Panc1 (cell line): Measurements from ENCODE around the gene PTCD2. TPM values are rescaled to one million over a fixed set of nuclear protein-coding genes. Genes with fewer than 3 reads are reported as not detected.

Experiments used
- ATAC-seq: fragments of 200-7000 bp; cut with Tn5 transposase; 2 replicates; pipeline ENCODE4 v1.9.1; 2020; ENCODE audit warnings: mild to moderate bottlenecking, moderate library complexity
- BruUV-seq: library from RNA; stranded (reverse); fragments of 400-500 nt; replicated peaks from 2 replicates; lab custom pipeline; 2021; lab: Mats Ljungman, UMichigan
- CTCF ChIA-PET: fragments of 300-600 bp; sonication (Branson Sonifier 250); formaldehyde crosslinking; loops from one replicate; lab custom pipeline; 2022; ENCODE audit warnings: antibody characterized with exemption; lab: Charles Lee
- POLR2A ChIA-PET: fragments of 300-600 bp; sonication (Branson Sonifier 250); formaldehyde crosslinking; loops from one replicate; lab custom pipeline; 2022; ENCODE audit warnings: antibody characterized with exemption; lab: Charles Lee
- DNase-seq: peaks from one replicate; pipeline ENCODE4 v3.0.0-alpha.2; 2010; ENCODE audit warnings: low read depth, low spot score
- H3K27ac ChIP-seq: 2 replicates; pipeline ENCODE4 v1.5.1; 2011; ENCODE audit warnings: mild to moderate bottlenecking, low read length, inconsistent platforms
- H3K27me3 ChIP-seq: fragments of 200-500 bp; sonication (Bioruptor generic); 2 replicates; pipeline ENCODE4 v1.6.0; 2014; ENCODE audit warnings: low read length, inconsistent platforms; ENCODE audit not compliant: control insufficient read depth, insufficient read depth
- H3K36me3 ChIP-seq: fragments of 200-500 bp; sonication (Bioruptor generic); 2 replicates; pipeline ENCODE4 v1.5.1; 2014; ENCODE audit warnings: inconsistent platforms, mild to moderate bottlenecking, low read length, moderate library complexity; ENCODE audit not compliant: control insufficient read depth, insufficient read depth
- H3K4me1 ChIP-seq: 2 replicates; pipeline ENCODE4 v1.5.1; 2011; ENCODE audit warnings: inconsistent platforms, mild to moderate bottlenecking, low read length, moderate library complexity; ENCODE audit not compliant: control insufficient read depth, insufficient read depth
- H3K4me3 ChIP-seq, 2 experiments: 2 replicates each; pipeline ENCODE4 v1.5.1; 2011 to 2012; ENCODE audit warnings: low read depth in 2 of 2, low read length in 2 of 2, mild to moderate bottlenecking in 2 of 2, inconsistent platforms in 1 of 2, moderate library complexity in 1 of 2
- H3K9me3 ChIP-seq: fragments of 200-500 bp; sonication (Bioruptor generic); 2 replicates; pipeline ENCODE4 v1.5.1; 2014; ENCODE audit warnings: low read depth, mild to moderate bottlenecking, inconsistent platforms, low read length, moderate library complexity; ENCODE audit not compliant: control insufficient read depth, insufficient read depth
- POLR2AphosphoS5 ChIP-seq: IDR thresholded peaks from 2 replicates; pipeline ENCODE4 v1.6.1; 2012; ENCODE audit warnings: mild to moderate bottlenecking, low read depth, low read length, moderate library complexity
- TCF7L2 ChIP-seq: IDR thresholded peaks from 2 replicates; pipeline ENCODE4 v1.6.1; 2011; ENCODE audit warnings: mild to moderate bottlenecking, low read depth, low read length, inconsistent platforms
- in situ Hi-C: cut with HindIII; loops from 2 replicates; pipeline ENCODE4 v1.10.0; 2016; ENCODE audit warnings: low sequenced_read_pairs, low pct_unique_long_range_greater_than_20kb
- intact Hi-C: fragments of 100-400 bp; cut with micrococcal nuclease; formaldehyde crosslinking; loops from one replicate; pipeline ENCODE4 v1.10.0; 2022; ENCODE audit not compliant: unreplicated experiment
- total RNA-seq: library from RNA; stranded (reverse); gene quantifications from one replicate; pipeline ENCODE4 v1.2.1, GENCODE V29; 2021; ENCODE audit not compliant: unreplicated experiment
- TF ChIP-seq, protein P1 (sequence below): fragments of 450-650 bp; IDR thresholded peaks from 2 replicates; pipeline ENCODE4 v1.5.1; 2017; ENCODE audit warnings: mild to moderate bottlenecking
- TF ChIP-seq, protein P2 (sequence below), 2 experiments: IDR thresholded peaks; 2 replicates each; pipeline ENCODE4 v1.6.1; 2011 to 2012; ENCODE audit warnings: low read depth in 2 of 2, control low read depth in 1 of 2, low read length in 1 of 2, mild to moderate bottlenecking in 1 of 2, moderate library complexity in 1 of 2; ENCODE audit not compliant: insufficient read depth in 1 of 2

The PTCD2 gene
- total RNA-seq, 1 experiment from 2014 or later = 13.0 TPM

DNA sequence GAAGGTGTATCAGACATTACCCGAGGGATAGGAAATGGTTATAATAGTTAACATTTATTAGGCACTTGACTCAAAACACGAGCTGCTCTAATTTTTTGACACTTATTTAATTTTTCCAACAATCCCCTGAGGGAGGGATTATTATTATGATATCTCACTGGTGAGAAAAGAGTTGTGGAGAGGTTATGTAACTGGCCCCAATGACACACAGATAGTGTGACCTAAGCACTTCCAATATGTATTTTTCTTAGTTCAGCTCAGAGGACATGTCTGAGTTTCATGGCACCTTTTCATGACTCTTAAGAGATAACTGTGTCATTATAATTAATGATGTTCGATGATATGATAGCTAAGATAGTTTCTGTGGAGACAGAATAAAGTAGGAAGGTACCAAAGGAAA is 86.9 kb downstream of the PTCD2 start:
- ChIA-PET POLR2A (no interaction called here), CTCF (no interaction called here)
- no peaks in the 10 kb centered on the region for H3K27me3 ChIP-seq
- TF ChIP-seq, protein P1, sequence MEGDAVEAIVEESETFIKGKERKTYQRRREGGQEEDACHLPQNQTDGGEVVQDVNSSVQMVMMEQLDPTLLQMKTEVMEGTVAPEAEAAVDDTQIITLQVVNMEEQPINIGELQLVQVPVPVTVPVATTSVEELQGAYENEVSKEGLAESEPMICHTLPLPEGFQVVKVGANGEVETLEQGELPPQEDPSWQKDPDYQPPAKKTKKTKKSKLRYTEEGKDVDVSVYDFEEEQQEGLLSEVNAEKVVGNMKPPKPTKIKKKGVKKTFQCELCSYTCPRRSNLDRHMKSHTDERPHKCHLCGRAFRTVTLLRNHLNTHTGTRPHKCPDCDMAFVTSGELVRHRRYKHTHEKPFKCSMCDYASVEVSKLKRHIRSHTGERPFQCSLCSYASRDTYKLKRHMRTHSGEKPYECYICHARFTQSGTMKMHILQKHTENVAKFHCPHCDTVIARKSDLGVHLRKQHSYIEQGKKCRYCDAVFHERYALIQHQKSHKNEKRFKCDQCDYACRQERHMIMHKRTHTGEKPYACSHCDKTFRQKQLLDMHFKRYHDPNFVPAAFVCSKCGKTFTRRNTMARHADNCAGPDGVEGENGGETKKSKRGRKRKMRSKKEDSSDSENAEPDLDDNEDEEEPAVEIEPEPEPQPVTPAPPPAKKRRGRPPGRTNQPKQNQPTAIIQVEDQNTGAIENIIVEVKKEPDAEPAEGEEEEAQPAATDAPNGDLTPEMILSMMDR = no peak
- TF ChIP-seq, protein P2, sequence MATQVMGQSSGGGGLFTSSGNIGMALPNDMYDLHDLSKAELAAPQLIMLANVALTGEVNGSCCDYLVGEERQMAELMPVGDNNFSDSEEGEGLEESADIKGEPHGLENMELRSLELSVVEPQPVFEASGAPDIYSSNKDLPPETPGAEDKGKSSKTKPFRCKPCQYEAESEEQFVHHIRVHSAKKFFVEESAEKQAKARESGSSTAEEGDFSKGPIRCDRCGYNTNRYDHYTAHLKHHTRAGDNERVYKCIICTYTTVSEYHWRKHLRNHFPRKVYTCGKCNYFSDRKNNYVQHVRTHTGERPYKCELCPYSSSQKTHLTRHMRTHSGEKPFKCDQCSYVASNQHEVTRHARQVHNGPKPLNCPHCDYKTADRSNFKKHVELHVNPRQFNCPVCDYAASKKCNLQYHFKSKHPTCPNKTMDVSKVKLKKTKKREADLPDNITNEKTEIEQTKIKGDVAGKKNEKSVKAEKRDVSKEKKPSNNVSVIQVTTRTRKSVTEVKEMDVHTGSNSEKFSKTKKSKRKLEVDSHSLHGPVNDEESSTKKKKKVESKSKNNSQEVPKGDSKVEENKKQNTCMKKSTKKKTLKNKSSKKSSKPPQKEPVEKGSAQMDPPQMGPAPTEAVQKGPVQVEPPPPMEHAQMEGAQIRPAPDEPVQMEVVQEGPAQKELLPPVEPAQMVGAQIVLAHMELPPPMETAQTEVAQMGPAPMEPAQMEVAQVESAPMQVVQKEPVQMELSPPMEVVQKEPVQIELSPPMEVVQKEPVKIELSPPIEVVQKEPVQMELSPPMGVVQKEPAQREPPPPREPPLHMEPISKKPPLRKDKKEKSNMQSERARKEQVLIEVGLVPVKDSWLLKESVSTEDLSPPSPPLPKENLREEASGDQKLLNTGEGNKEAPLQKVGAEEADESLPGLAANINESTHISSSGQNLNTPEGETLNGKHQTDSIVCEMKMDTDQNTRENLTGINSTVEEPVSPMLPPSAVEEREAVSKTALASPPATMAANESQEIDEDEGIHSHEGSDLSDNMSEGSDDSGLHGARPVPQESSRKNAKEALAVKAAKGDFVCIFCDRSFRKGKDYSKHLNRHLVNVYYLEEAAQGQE (IDR thresholded peaks at IDR 0.05; ENCODE audit: insufficient read depth in 1 of 2, low read depth in 2 of 2, low read length in 1 of 2) = no peak
- no peak for ATAC-seq
- no peaks in the 10 kb centered on the region for H3K4me1 ChIP-seq
- intact Hi-C loops = loop anchor here (10.0 kb wide), 1 partner anchor 118 kb away; no protein-coding TSS in a partner anchor
- peaks cover 3% of the 10 kb centered on the region; the same call in 1 of the 2 replicates for H3K9me3 ChIP-seq
- BruUV-seq = no TSS peak
- H3K27ac ChIP-seq = no peak overlapping the region
- in situ Hi-C loops = no loop called here
- H3K4me3 ChIP-seq = no peak overlapping the region
- DNase-seq = no peak
- H3K36me3 ChIP-seq = no peaks in the 10 kb centered on the region

DNA sequence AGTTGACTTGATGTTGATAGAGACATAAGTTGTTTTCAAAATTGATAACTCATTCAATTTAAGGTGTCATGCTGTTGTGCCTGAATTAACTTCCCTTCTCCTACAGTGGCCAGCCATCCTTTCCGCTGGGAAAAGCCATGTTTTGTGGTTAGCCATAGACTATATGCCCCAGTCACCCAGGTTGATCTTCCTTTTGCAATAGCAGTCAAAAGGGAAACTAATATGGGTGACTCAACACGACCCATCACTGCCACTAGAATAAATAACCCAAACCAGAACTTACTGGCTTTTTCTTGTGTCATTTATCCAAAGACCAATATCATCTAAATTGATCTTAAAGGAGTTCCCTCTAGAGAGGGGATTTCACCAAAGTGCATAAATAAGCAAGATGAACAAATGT is 87.4 kb downstream of the PTCD2 start:
- ATAC-seq (no peak), DNase-seq (no peak)
- H3K27ac ChIP-seq = no peak overlapping the region
- intact Hi-C loops = loop anchor here (10.0 kb wide), 1 partner anchor 117 kb away; no protein-coding TSS in a partner anchor
- in situ Hi-C loops = no loop called here
- no peaks in the 10 kb centered on the region for H3K27me3 ChIP-seq
- ChIA-PET POLR2A (no interaction called here), CTCF (no interaction called here)
- no peak for TF ChIP-seq TCF7L2
- no peak for TF ChIP-seq POLR2AphosphoS5
- TF ChIP-seq, protein P2 (IDR thresholded peaks at IDR 0.05; ENCODE audit: insufficient read depth in 1 of 2, low read depth in 2 of 2, low read length in 1 of 2) = no peak
- H3K4me1 ChIP-seq = no peaks in the 10 kb centered on the region
- no TSS peak for BruUV-seq
- 0 out of 2 replicates have a peak, but pooled peaks cover 3% of the 10 kb centered on the region for H3K9me3 ChIP-seq
- no peaks in the 10 kb centered on the region for H3K36me3 ChIP-seq
- H3K4me3 ChIP-seq = no peak overlapping the region
